D341Med (cell line): ENCODE measurements around the gene TMEM59.
"Not testable (repeated sequence)": the region's sequence is repeated elsewhere in the genome, so short reads cannot be mapped to it uniquely, and the experiment has no call there.

ENCODE experiments used
- DNase-seq: peaks from one replicate; pipeline ENCODE4 v3.0.0; 2012; ENCODE audit warnings: low spot score

Gene TMEM59

DNA sequence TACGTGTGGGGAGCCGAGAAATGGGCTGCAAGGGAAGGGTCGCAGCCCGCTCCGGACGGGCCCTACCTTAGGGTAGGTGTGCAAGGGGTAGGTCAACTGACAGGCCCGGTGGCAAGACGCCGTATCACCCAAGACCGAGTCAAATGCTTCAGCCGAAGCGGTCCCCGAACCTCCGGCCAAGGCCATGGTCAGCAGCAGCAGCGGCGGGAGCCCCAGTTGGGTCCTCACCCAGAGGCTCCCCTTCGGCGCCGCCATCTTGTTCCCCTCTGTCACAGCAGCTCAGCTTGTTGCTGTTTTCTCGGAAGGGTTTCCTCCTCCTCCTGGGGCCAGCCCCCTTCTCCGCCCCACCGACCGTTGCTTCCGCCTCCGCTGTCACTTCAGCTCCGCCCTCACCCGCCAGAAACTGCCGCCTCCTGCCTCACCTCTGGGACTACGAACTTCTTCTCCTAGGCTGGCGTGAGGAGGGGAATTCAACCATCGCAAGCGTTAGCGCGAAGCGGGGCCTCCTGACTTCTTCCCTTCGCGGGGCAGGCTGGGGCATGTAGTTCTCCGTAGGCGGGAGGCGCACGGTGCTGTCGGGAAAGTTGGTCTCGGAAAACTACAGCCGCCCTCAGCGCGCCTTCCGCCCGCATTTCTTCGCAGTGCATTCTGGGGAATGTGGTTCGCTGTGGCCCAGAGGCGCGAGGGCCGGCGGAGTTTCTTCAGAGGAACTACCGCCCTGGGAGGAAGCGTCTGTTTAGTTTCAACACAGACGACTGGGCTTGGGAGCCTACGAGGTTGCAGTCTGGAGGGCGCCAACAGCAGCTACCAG lies at the start of gene TMEM59, which contains the start of gene TCEANC2:
TSS of gene TMEM59 (minus strand) at position 271 of the 811 bp plus-strand sequence. CDS start at position 255, 16 bp downstream.
TSS of gene TCEANC2 (plus strand) at position 675 of the 811 bp plus-strand sequence. CDS start 815 bp downstream, outside the sequence.
- peak; percentile 91 for DNase-seq

GRCh38 chr1:54100500-54100899 lies 47.5 kb upstream of the TMEM59 start:
- DNase-seq, result no peak

DNA sequence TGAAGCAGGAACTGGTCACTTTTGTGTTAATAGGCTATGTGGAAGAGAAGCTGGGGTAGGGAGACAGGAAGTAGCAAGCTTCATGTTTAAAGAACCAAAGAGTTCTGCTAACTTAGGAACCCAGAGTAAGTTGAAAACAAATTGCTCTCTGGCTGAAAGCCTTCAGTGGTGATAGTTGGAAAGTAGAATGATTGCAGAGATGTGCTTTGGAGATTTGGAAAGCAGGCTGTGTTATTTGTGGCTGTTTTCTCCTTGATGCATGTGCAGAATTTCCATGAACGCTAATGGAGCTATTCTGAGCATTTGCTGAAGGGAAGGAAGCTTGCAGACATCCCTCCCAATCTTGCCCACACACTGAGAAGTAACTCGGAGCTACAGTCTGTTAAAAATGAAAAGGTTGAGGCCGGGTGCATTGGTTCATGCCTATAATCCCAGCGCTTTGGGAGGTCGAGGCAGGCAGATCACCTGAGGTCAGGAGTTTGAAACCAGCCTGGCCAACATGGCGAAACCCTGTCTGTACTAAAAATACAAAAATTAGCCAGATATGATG lies 46.1 kb upstream of the TMEM59 start:
- DNase-seq, result no peak

GRCh38 chr1:54096877-54097240 lies 43.9 kb upstream of the TMEM59 start:
- DNase-seq, result no peak

GRCh38 chr1:54096227-54096876 lies 43.3 kb upstream of the TMEM59 start:
- no peak for DNase-seq

DNA sequence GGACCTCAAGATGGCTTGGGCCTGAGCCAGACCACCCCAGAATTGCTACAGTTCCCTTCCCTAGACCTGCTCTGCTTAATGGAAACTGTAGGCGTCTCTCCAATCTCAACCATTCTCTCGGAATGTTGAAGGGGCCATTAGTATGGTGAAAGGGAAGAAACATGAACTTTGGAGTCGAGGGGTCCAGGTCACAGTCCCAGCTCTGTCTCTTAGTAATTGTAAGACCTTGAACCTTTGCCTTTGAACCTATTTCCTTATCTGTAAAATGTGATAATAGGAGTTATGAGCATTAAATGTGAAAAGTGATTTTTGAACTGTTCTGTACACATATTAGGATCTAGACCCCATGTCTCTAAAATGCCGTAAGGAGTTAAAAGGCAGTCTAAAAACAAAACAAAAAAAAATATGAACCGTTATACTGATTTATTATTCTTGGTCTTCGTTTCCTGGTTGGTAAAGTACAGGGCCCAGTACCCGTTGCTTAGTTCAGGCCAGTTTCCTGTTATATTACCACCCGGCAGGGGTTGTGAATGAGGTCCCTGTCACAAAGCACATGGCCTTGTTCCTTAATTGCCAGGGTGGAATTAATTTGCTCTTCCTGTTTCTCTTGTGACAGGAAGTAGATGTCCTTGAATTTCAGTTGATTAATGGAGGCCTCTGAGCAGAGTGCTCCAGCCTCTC lies 42.7 kb upstream of the TMEM59 start:
- DNase-seq, result no peak

- not testable (repeated sequence) for DNase-seq
Observed at GRCh38 chr1:54094730-54095105, 41.7 kb upstream of the TMEM59 start.

DNA sequence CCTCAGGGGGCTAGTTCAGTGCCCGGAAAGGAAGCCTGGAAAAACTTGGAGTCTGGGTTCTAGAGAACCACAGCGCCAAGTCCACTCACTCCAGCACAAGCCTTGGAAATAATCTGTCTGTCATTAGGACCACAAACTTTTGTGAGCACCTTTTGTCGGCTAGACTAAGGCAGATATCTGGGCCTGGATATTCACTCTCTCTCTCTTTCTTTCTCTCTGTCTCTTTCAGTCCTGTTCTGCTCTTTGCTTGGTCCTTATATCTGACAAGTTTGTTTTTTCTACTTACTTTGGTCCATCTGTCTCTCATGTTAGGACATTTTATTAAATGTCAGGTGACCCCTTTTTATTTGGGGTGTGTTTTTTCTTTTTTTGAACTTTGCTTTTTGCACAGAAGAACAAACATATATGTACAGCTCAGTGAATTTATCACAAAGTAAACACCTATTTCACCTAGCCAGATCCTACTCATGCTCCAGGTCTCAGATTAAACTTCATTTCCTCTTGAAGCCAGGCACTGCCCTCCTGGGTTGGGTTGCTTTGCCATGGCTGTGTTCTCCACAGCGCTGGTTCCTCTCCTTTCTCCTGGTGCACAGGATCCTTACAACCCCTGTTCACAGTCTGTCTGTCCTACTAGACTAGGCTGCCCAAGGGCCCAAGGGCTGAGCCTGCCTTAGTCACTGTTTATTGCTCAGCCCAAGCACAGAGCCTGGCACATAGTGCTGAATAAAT lies 41.2 kb upstream of the TMEM59 start:
- DNase-seq, result no peak

DNA sequence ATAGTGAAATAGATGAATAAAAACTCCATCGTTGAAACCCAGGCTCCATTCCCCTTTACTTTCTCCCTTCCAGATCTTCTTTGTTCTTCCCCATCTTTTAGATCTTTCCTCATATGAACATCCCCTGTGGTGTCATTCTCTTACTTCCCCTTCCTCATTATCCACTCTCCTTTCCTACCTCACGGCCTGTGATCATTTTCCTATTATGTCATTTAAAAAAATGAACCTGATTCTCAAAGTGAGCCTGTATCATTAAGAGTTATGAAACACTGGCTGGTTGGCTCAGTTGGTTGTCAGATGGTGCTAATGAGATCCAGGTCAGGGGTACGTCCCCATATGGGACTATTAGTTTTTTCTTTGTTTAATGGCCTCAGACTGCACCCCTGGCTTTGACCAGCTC lies 38.7 kb upstream of the TMEM59 start:
- DNase-seq, result no peak

DNA sequence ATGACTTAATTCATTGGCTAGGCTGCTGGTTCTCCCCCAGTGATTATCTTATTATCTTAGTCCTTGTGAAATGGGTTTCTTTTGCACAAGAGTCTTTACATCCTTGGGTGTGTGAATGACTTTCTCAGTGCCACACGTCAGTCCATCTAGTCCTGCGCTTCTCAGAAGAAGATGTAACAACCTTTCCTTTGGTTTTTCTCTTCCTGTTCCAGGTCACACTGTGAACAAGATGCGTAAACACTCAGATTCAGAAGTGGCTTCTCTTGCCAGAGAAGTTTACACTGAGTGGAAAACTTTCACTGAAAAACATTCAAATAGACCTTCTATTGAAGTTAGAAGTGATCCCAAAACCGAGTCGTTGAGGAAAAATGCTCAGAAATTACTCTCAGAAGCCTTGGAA lies 35.4 kb upstream of the TMEM59 start:
- DNase-seq, result no peak

GRCh38 chr1:54086754-54087153 lies 33.8 kb upstream of the TMEM59 start:
- DNase-seq, result no peak

- no peak for DNase-seq
Observed at GRCh38 chr1:54084794-54085193, 31.8 kb upstream of the TMEM59 start.

DNA sequence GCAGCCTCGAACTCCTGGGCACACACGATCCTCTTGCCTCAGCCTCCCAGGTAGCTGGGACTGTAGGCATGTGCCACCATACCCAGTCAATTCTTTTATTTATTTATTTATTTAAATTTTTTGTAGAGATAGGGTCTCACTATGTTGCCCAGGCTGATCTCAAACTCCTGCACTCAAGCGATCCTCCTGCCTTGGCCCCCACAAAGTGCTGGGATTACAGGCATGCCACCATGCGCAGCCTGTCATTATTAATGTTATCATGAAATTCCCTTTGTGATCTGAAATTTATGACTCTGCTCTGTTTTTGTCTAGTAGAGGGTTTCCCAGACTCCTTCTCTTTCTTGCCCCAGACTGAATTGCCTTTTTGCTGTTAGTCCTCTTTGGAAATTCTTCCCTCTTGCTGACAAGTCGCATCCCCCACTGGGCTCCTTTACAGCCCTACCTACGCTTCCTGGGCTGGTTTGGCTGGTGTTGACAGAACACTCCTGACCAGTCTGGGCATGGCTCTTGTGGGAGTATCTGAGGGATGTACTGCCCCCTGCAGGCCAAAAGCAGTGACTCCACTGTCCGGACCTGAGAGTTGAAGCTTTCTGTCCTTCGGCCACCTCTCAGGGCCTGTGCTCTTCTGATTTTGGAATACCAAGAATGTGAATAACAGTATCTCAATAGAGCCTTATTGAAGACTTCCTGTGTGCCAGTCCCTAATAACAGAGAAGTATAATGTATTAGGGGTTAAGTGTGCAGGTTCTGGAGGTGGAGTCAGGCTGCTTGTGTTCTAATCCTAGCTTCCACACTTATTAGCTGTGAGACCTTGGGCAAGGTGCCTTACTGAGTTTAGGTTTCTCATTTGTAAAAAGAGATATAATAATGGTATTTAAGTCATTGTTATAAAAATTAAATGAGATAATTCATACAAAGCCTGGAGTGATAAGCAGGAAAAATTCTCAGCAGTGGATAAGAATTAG lies 28.6 kb upstream of the TMEM59 start:
- DNase-seq, result peak; percentile 71

GRCh38 chr1:54080598-54081049 lies 27.6 kb upstream of the TMEM59 start:
- no peak for DNase-seq

- no peak for DNase-seq
Observed at GRCh38 chr1:54077359-54077758, 24.4 kb upstream of the TMEM59 start.

- DNase-seq, result peak; percentile 58
Observed at GRCh38 chr1:54070171-54070837, 17.3 kb upstream of the TMEM59 start.

GRCh38 chr1:54069791-54070170 lies 16.8 kb upstream of the TMEM59 start:
- peak; percentile 76 for DNase-seq

DNA sequence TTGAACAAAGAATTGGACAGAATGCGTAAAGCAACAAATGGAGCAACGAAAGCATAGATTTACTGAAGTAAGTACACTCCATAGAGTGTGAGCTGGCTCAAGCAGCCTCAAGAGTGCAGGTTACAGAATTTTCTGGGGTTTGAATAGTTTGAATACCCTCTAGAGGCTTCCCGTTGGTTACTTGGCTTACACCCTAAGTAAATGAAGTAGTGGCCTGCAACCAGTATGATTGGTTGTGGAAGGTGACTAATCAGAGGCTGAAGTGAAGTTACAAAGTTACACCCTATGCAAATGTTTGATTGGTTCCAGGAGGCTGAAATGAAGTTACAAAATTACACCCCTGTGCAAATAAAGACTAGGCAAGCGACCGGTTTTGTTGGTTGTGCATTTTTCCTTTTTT lies 11.3 kb upstream of the TMEM59 start:
- no peak for DNase-seq

DNA sequence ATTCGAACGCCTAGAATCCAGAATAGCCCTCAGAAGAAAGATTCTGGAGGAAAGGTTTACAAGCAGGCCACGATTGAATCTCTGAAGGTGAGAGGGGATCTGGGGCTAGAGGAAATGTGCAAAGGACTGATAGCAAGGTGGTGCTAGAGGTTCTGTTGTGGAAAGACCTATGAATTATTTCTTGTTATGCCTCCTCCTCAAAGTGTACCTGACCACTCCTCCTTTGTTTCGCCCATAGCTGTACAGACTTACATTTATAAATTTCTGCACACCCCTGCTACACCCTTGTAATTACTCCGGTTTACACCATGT lies 1.4 kb upstream of the TMEM59 start:
- DNase-seq, result no peak

GRCh38 chr1:54053745-54054437 lies 887 bp upstream of the TMEM59 start:
- DNase-seq, result peak; percentile 55
